ENCODE results near the gene EMILIN2. TPM values are rescaled to one million over a fixed set of nuclear protein-coding genes. Genes with fewer than 3 reads are reported as not detected.

The EMILIN2 gene
- total RNA-seq, 1 experiment from 2014 or later: 11.7 TPM

GRCh38 chr18:2908946-2909335 lies 62.1 kb downstream of the EMILIN2 start (continued):
- TF ChIP-seq NR3C1 (CRISPR knock-in tag; conservative IDR thresholded peaks at IDR 0.05; ENCODE audit: low read depth) (no peak), NFATC4 (CRISPR knock-in tag; IDR thresholded peaks at IDR 0.05) (no peak), E2F1 (CRISPR knock-in tag; IDR thresholded peaks at IDR 0.05) (no peak), ZNF317 (CRISPR knock-in tag; IDR thresholded peaks at IDR 0.05; ENCODE audit: borderline replicate concordance, low read depth) (no peak)

- H3K4me1 Mint-ChIP-seq: peaks cover 16% of the 10 kb centered on the region
- ATAC-seq (no peak), DNase-seq (ENCODE audit: low spot score) (no peak)
- no peak overlapping the region for H3K4me3 Mint-ChIP-seq
- CTCF ChIA-PET: interaction anchor here (1.1 kb wide), 1 partner anchor 143 kb away, joined by 3 read pairs; no protein-coding TSS in a partner anchor
- H3K27ac Mint-ChIP-seq: no peak overlapping the region
- H3K9me3 Mint-ChIP-seq: no peaks in the 10 kb centered on the region
- peaks cover 7% of the 10 kb centered on the region for H3K27me3 Mint-ChIP-seq (ENCODE audit: low read depth)
- TF ChIP-seq ZNF121 (CRISPR knock-in tag; IDR thresholded peaks at IDR 0.05): no peak
- TF ChIP-seq MLX (CRISPR knock-in tag; IDR thresholded peaks at IDR 0.05): no peak
- TF ChIP-seq NFATC4 (CRISPR knock-in tag; IDR thresholded peaks at IDR 0.05): no peak
- TF ChIP-seq FOXK1 (CRISPR knock-in tag; IDR thresholded peaks at IDR 0.05): no peak
- TF ChIP-seq MYBL2 (CRISPR knock-in tag; IDR thresholded peaks at IDR 0.05): no peak
- TF ChIP-seq RORB (CRISPR knock-in tag; IDR thresholded peaks at IDR 0.05): no peak
- no peak for TF ChIP-seq PRRX2 (CRISPR knock-in tag; IDR thresholded peaks at IDR 0.05)
- TF ChIP-seq ATF3 (CRISPR knock-in tag; conservative IDR thresholded peaks at IDR 0.05): no peak
- no peak for TF ChIP-seq NR1H2 (CRISPR knock-in tag; IDR thresholded peaks at IDR 0.05)
- TF ChIP-seq ESRRA (CRISPR knock-in tag; IDR thresholded peaks at IDR 0.05; ENCODE audit: borderline replicate concordance): no peak
- H3K36me3 Mint-ChIP-seq: peaks cover 41% of the 10 kb centered on the region
- POLR2A ChIA-PET: no interaction called here
Observed at GRCh38 chr18:2909431-2910140, 62.8 kb downstream of the EMILIN2 start.

GRCh38 chr18:2910261-2910660 lies 63.5 kb downstream of the EMILIN2 start:
- POLR2A ChIA-PET: interaction anchor here (0.5 kb wide), 1 partner anchor 842 kb away, joined by 6 read pairs; no protein-coding TSS in a partner anchor
- CTCF ChIA-PET: interaction anchor here (1.1 kb wide), 1 partner anchor 144 kb away, joined by 3 read pairs; no protein-coding TSS in a partner anchor
- DNase-seq (ENCODE audit: low spot score) (no peak), ATAC-seq (no peak)
- Mint-ChIP-seq H3K27ac (no peak overlapping the region), H3K27me3 (ENCODE audit: low read depth) (peaks cover 7% of the 10 kb centered on the region), H3K4me1 (peaks cover 23% of the 10 kb centered on the region), H3K4me3 (no peak overlapping the region), H3K36me3 (peaks cover 45% of the 10 kb centered on the region), H3K9me3 (no peaks in the 10 kb centered on the region)
- no peak for TF ChIP-seq TEAD1 (CRISPR knock-in tag; IDR thresholded peaks at IDR 0.05)
- no peak for TF ChIP-seq NFYB (CRISPR knock-in tag; conservative IDR thresholded peaks at IDR 0.05; ENCODE audit: low read depth)
- TF ChIP-seq ZBTB43 (CRISPR knock-in tag; IDR thresholded peaks at IDR 0.05): no peak
- TF ChIP-seq ZNF396 (CRISPR knock-in tag; IDR thresholded peaks at IDR 0.05; ENCODE audit: borderline replicate concordance): no peak
- no peak for TF ChIP-seq FOXP4 (CRISPR knock-in tag; IDR thresholded peaks at IDR 0.05)
- TF ChIP-seq ZNF219 (CRISPR knock-in tag; IDR thresholded peaks at IDR 0.05; ENCODE audit: borderline replicate concordance): no peak
- TF ChIP-seq ARID4B (CRISPR knock-in tag; IDR thresholded peaks at IDR 0.05; ENCODE audit: borderline replicate concordance): no peak
- TF ChIP-seq CDX4 (CRISPR knock-in tag; IDR thresholded peaks at IDR 0.05; ENCODE audit: borderline replicate concordance): no peak
- no peak for TF ChIP-seq ZNF121 (CRISPR knock-in tag; IDR thresholded peaks at IDR 0.05)
- TF ChIP-seq SMAD4 (CRISPR knock-in tag; IDR thresholded peaks at IDR 0.05): no peak
- TF ChIP-seq ETV6 (CRISPR knock-in tag; IDR thresholded peaks at IDR 0.05): no peak

Data from WTC11 (cell line).